ENCODE measurements around the gene UBAP1. TPM values are rescaled to one million over a fixed set of nuclear protein-coding genes. Genes with fewer than 3 reads are reported as not detected.
"Not testable (repeated sequence)": the region's sequence is repeated elsewhere in the genome, so short reads cannot be mapped to it uniquely, and the experiment has no call there.

UBAP1 gene
- total RNA-seq, 2 experiments from 2014 or later = 31.5 to 34.7 TPM

DNA sequence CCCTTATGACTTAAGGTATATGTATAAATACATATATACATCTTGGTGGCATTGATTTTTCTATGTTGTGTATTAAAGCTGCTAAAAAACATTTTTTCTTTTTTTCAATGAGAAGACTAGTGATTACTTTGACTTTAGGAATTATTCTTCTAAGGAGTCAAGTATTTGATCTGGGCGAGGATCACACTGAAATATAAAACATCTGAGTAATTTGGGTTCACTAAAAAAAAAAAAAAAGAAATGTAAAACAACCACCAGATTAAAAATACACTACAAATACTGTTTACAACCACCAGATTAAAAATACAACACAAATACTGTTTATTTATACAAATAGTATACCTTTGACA, 9.0 kb downstream of the UBAP1 start:
- H3K4me3 Mint-ChIP-seq = no peak overlapping the region
- DNase-seq (no peak), ATAC-seq (no peak)
- POLR2A ChIA-PET = interaction anchor here (1.2 kb wide), 1 partner anchor 9 kb away, joined by 7 read pairs; the partner anchor contains the start of gene UBAP1
- CTCF ChIA-PET = no interaction called here
- H3K4me1 Mint-ChIP-seq (ENCODE audit: low read depth) = peaks cover 34% of the 10 kb centered on the region
- peaks cover 27% of the 10 kb centered on the region for H3K36me3 Mint-ChIP-seq (ENCODE audit: low read depth)
- no peak overlapping the region for H3K27ac Mint-ChIP-seq
- no peaks in the 10 kb centered on the region for H3K9me3 Mint-ChIP-seq (ENCODE audit: insufficient read depth)
- H3K27me3 Mint-ChIP-seq (ENCODE audit: low read depth) = no peaks in the 10 kb centered on the region

DNA sequence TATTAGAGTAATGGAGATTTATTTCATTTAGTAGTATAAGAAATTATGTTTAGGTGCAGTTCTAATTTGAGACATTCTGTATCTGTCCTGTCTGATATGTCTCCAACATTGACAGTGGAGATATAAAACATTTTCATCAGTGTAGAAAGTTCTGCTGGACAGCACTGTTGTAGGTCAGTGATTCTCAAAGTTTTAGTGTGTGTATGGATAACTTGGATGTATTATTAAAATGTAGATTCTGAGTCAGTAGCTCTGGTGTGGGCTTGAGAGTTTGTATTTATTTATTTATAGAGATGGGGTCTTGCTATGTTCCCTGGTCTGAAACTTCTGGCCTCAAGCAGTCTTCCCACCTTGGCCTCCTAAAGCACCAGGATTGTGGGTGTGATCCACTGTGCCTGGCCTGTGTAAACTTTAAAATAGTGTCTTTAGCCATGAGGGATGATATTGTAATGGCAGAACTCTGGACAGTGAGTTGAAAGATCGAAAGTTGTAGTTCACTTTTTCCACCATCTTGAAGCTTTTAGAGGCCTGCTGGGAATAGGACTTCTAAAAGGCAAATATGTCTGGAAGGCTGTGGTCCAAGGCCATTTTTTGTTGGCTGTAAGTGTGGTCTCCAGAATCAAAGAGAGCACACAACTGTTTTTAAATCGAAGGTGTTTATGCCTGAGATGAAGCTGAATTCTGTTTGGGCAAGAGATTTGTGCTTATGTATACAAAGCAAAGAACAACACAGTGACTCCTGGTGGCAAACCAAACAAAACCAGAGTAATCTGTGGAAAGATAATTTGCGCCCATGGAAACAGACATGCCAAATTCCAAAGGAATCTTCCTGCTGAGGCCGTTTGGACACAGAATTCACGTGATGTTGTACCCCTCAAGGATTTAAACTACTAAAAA, 12.4 kb downstream of the UBAP1 start:
- no peak for ATAC-seq
- POLR2A ChIA-PET = interaction anchor here (0.7 kb wide), 1 partner anchor 379 kb away, joined by 3 read pairs; no protein-coding TSS in a partner anchor

DNA sequence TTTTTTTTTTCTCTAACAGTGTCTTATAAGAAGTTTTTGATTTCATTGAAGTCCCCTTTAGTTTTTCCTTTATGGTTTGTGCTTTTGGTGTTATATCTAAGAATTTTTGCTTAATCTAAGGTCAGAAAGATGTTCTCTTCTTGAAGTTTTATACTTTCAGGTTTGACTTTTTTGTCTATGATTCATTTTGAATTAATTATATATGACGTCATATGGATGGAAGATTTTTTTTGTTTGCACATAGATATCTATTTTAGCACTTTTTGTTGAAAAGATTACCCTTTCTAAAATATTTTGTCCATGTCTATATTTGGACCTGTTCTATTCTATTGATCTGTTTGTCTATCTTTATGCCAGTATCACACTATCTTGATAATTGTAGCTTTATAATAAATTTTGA, 16.3 kb downstream of the UBAP1 start:
- ATAC-seq (no peak), DNase-seq (no peak)
- H3K27ac Mint-ChIP-seq = no peak overlapping the region
- ChIA-PET POLR2A (no interaction called here), CTCF (no interaction called here)
- peaks cover 41% of the 10 kb centered on the region for H3K4me1 Mint-ChIP-seq (ENCODE audit: low read depth)
- H3K27me3 Mint-ChIP-seq (ENCODE audit: low read depth) = no peaks in the 10 kb centered on the region
- no peak overlapping the region for H3K4me3 Mint-ChIP-seq
- no peaks in the 10 kb centered on the region for H3K9me3 Mint-ChIP-seq (ENCODE audit: insufficient read depth)
- H3K36me3 Mint-ChIP-seq (ENCODE audit: low read depth) = peaks cover 27% of the 10 kb centered on the region

More for the DNA sequence above, 12.4 kb downstream of the UBAP1 start:
- Mint-ChIP-seq H3K36me3 (ENCODE audit: low read depth) (peaks cover 17% of the 10 kb centered on the region), H3K4me1 (ENCODE audit: low read depth) (peaks cover 39% of the 10 kb centered on the region), H3K27me3 (ENCODE audit: low read depth) (no peaks in the 10 kb centered on the region), H3K9me3 (ENCODE audit: insufficient read depth) (no peaks in the 10 kb centered on the region), H3K27ac (no peak overlapping the region), H3K4me3 (no peak overlapping the region)
- CTCF ChIA-PET = interaction anchor here (1.4 kb wide), 1 partner anchor 63 kb away, joined by 4 read pairs; no protein-coding TSS in a partner anchor
- DNase-seq = no peak

DNA sequence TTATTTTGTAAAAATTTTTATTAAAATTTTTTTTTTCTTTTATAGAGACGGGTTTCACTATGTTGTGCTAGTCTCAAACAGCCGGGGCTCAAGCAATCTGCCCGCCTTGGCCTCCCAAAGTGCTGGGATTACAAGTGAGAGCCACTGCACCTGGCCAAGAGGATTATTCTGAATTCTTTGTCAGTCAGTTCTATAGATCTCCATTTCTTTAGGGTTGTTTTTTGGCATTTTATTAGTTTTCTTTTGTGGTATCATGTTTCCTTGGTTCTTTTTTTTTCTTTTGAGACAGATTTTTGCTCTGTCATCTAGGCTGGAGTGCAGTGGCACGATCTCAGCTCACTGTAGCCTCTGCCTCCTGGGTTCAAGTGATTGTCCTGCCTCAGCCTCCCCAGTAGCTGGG, 18.4 kb downstream of the UBAP1 start:
- H3K27me3 Mint-ChIP-seq (ENCODE audit: low read depth); H3K27ac Mint-ChIP-seq; CTCF ChIA-PET; ATAC-seq; DNase-seq; H3K4me3 Mint-ChIP-seq; H3K9me3 Mint-ChIP-seq (ENCODE audit: insufficient read depth); POLR2A ChIA-PET: not testable (repeated sequence)
- Mint-ChIP-seq H3K4me1 (ENCODE audit: low read depth) (peaks cover 33% of the 10 kb centered on the region), H3K36me3 (ENCODE audit: low read depth) (peaks cover 35% of the 10 kb centered on the region)

DNA sequence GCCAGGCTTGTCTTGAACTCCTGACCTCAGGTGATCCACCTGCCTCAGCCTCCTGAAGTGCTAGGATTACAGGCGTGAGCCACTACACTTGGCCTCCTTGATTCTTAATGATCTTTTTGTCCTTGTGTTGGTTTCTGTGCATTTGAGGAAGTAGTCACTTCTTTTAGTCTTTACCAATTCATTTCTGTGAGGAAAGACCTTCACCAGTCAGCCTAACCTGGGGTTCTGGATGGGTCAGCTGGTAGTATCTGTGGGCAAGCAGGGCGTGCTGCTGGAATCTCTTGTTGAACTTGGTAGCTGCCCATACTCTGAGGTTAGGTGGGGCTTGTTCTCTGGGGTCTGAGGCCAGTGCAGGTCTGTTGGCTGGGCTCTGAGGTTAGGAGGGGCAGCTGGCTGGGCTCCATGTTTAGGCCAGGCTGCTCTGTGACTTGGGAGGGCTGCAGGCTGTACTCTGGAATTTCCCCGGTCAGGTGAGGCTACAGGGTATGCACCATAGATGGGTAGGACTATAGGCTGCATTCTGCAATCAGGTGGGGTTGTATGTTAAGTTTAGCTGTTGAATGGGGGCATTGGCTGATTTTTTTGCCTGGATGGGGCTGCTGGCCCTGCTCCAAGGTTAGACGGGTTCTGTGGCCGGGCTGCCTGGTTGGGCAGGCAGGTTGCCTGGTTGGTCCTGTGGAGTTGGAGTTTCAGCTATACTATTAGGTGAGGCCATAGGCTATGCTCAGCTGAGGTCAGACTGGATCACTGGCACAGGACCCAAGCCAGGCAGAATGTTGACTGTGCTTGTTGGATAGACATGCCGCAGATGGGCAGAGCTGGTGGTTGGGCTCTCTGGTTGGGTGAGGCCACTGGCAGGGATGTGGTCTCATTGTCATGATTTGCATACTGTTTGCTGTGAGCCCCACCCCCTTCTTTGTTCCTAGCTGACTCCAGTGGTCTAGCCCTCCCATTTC, 19.2 kb downstream of the UBAP1 start:
- POLR2A ChIA-PET = no interaction called here
- CTCF ChIA-PET = no interaction called here
- peaks cover 28% of the 10 kb centered on the region for H3K4me1 Mint-ChIP-seq (ENCODE audit: low read depth)
- DNase-seq (no peak), ATAC-seq (no peak)
- no peaks in the 10 kb centered on the region for H3K27me3 Mint-ChIP-seq (ENCODE audit: low read depth)
- no peaks in the 10 kb centered on the region for H3K9me3 Mint-ChIP-seq (ENCODE audit: insufficient read depth)
- H3K4me3 Mint-ChIP-seq = no peak overlapping the region
- H3K36me3 Mint-ChIP-seq (ENCODE audit: low read depth) = peaks cover 35% of the 10 kb centered on the region
- H3K27ac Mint-ChIP-seq = no peak overlapping the region

DNA sequence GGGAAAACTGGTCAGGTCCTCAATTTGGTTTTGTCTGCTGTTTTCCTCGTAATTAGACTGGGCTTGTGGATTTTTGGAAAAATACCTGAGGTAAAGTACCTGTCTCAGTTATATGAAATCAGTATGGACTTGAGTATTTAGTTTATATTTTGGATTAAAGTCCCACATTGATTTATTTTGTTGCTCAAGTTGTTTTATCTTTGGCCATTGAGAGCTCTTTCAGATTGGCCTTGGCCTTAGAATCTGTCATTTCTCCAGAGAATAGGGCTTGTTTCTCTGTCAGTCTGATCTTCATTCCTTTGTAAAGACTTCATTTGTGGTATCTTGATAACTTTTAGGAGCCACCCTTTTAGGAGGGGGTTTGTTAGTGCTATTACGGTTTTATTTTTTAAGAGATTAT, 21.2 kb downstream of the UBAP1 start:
- DNase-seq = no peak
- peaks cover 14% of the 10 kb centered on the region for H3K4me1 Mint-ChIP-seq (ENCODE audit: low read depth)
- CTCF ChIA-PET = interaction anchor here (1.6 kb wide), 1 partner anchor 53 kb away, joined by 4 read pairs; no protein-coding TSS in a partner anchor

DNA sequence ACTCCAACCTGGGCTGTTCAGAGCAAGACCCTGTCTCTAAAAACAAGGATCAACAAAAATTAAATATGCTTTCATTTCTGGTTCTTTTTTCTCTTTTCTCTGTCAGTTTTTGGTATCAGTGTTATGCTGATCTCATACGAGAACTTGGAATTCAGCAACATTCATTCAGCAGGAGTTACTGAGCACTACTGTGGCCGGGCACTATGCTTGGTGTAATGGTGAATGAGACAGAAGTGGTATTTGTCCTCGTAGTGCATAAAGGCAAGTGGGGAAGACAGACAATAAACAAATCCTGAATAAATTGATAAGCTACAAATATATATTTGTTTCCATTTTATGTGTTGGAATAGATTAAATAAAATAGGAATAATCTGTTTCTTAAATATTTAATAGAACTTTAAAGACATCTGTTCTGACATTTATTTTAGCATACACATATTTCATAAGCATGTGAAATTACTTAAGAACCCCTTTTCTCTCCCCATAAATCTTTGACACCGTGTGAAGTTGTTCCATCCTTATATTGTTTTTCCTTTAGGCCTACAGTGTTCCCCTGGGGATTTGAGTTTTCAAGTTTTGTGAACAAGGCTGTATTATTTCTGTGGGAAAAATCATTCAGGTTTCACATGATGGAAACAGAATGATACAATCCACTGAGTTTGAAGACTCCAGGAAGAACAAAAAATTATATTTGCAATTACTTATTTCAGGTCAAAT, 24.6 kb downstream of the UBAP1 start:
- POLR2A ChIA-PET = no interaction called here
- CTCF ChIA-PET = no interaction called here
- no peak for ATAC-seq
- Mint-ChIP-seq H3K4me3 (no peak overlapping the region), H3K27ac (no peak overlapping the region), H3K9me3 (ENCODE audit: insufficient read depth) (no peaks in the 10 kb centered on the region), H3K27me3 (ENCODE audit: low read depth) (no peaks in the 10 kb centered on the region), H3K36me3 (ENCODE audit: low read depth) (peaks cover 20% of the 10 kb centered on the region), H3K4me1 (ENCODE audit: low read depth) (peaks cover 2% of the 10 kb centered on the region)
- no peak for DNase-seq

More for the DNA sequence above, 21.2 kb downstream of the UBAP1 start:
- peaks cover 31% of the 10 kb centered on the region for H3K36me3 Mint-ChIP-seq (ENCODE audit: low read depth)
- no peak overlapping the region for H3K27ac Mint-ChIP-seq
- ATAC-seq = no peak
- no peak overlapping the region for H3K4me3 Mint-ChIP-seq
- POLR2A ChIA-PET = interaction anchor here (0.6 kb wide), 1 partner anchor 1717 kb away, joined by 3 read pairs; no protein-coding TSS in a partner anchor
- no peaks in the 10 kb centered on the region for H3K27me3 Mint-ChIP-seq (ENCODE audit: low read depth)
- H3K9me3 Mint-ChIP-seq (ENCODE audit: insufficient read depth) = no peaks in the 10 kb centered on the region

DNA sequence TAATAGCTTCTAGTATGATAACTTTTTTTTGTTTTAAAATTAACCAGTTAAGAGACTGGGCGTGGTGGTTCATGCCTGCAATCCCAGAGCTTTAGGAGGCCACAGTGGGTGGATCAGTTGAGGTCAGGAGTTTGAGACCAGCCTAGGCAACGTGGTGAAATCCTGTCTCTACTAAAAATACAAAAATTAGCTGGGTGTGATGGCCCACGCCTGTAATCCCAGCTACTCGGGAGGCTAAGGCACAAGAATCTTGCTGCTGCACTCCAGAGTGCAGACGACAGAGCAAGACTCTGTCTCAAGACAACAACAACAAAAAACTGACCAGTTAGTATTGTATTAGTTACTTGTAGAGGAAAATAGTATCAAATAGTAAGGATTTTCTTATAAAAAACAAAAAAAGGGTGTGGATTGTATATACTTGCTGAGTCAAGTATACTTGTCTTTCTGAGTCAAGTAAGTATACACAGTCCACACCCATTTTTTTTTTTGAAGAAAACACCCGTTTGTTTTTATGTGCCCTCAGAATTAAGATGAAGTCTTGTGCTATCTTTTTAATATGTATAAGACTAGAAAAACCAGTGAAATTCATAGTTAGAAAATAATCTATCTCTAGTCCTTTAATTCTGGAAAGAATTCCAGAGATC, 25.3 kb downstream of the UBAP1 start:
- no peak for DNase-seq
- Mint-ChIP-seq H3K36me3 (ENCODE audit: low read depth) (peaks cover 18% of the 10 kb centered on the region), H3K27me3 (ENCODE audit: low read depth) (no peaks in the 10 kb centered on the region), H3K27ac (no peak overlapping the region), H3K9me3 (ENCODE audit: insufficient read depth) (peaks cover under 1% of the 10 kb centered on the region), H3K4me3 (no peak overlapping the region), H3K4me1 (ENCODE audit: low read depth) (no peaks in the 10 kb centered on the region)
- ATAC-seq = no peak
- ChIA-PET CTCF (no interaction called here), POLR2A (no interaction called here)

DNA sequence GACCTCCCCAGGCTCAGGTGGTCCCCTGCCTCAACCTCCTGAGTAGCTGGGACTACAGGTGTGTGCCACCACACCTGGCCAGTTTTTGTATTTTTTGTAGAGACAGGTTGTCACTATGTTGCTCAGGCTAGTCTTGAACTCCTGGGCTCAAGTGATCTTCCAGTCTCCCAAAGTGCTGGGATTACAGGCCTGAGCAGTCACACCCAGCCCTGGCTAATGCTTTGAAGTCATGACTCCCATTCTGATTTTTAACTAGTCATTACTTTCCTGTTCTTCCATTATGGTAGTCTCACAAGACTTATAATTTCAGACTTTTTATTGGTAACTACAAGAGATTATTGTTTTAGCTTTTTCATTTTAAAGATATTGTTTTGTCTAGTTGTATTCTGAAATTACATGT, 26.3 kb downstream of the UBAP1 start:
- Mint-ChIP-seq H3K36me3 (ENCODE audit: low read depth) (peaks cover 26% of the 10 kb centered on the region), H3K4me1 (ENCODE audit: low read depth) (no peaks in the 10 kb centered on the region), H3K27me3 (ENCODE audit: low read depth) (no peaks in the 10 kb centered on the region), H3K4me3 (no peak overlapping the region), H3K9me3 (ENCODE audit: insufficient read depth) (peaks cover 6% of the 10 kb centered on the region), H3K27ac (no peak overlapping the region)
- ATAC-seq = no peak
- DNase-seq = no peak
- ChIA-PET POLR2A (no interaction called here), CTCF (interaction anchor here (1.2 kb wide), 1 partner anchor 47 kb away, joined by 3 read pairs; no protein-coding TSS in a partner anchor)

DNA sequence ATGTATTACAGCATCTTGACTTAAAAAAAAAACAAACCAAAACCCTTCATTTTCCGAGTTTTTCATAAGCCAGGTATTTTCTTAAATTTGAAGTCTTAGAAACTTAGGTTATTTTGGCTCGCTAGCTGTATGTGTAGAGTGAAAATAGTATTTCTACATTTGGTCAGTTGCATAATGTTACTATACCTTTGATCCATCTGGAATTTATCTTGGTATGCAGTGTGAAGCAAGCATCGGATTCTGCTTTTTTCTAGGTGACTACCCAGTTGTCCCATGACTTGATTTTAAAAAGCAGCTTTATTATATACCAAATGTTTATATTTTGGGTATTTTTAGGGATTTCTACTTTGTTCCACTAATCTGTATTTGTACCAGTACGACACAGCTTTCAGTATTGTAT, 27.7 kb downstream of the UBAP1 start:
- Mint-ChIP-seq H3K9me3 (ENCODE audit: insufficient read depth) (peaks cover 6% of the 10 kb centered on the region), H3K36me3 (ENCODE audit: low read depth) (peaks cover 22% of the 10 kb centered on the region), H3K27ac (no peak overlapping the region), H3K4me3 (no peak overlapping the region), H3K4me1 (ENCODE audit: low read depth) (no peaks in the 10 kb centered on the region), H3K27me3 (ENCODE audit: low read depth) (no peaks in the 10 kb centered on the region)
- no peak for ATAC-seq
- DNase-seq = no peak
- CTCF ChIA-PET = no interaction called here
- POLR2A ChIA-PET = no interaction called here

DNA sequence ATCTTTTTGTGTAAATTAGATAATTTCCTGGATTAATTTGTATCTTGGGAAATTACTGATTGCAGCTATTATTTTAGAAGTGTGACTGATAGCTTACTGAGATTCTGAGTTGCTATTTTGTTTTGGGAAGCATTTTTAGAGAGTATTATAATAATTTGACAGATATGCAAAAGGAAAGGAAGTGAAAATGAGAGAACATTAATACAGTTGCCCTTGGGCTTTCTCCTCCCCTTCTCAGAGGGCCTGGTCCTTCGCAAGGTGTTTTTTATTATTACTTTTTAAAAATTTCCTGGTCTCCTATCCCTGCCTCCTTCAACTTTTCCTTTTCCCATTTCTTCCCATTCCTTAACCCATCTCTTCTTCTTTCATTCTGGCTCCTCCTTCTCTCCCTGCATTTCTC, 32.6 kb downstream of the UBAP1 start:
- CTCF ChIA-PET = no interaction called here
- Mint-ChIP-seq H3K36me3 (ENCODE audit: low read depth) (peaks cover 29% of the 10 kb centered on the region), H3K27ac (no peak overlapping the region)

More for the DNA sequence above, 32.6 kb downstream of the UBAP1 start:
- Mint-ChIP-seq H3K4me1 (ENCODE audit: low read depth) (peaks cover 2% of the 10 kb centered on the region), H3K27me3 (ENCODE audit: low read depth) (no peaks in the 10 kb centered on the region), H3K9me3 (ENCODE audit: insufficient read depth) (peaks cover 6% of the 10 kb centered on the region), H3K4me3 (no peak overlapping the region)
- DNase-seq (no peak), ATAC-seq (no peak)
- POLR2A ChIA-PET = no interaction called here

Data from activated CD8-positive, alpha-beta T cell treated with anti-CD3 and anti-CD28 coated beads, Interleukin-2, amount 10 ng/mL, durations not matched to agents 7 days and 5 days (primary cell).